PC-9 (cell line): ENCODE measurements around the gene SBNO2. TPM values are rescaled to one million over a fixed set of nuclear protein-coding genes. Genes with fewer than 3 reads are reported as not detected.
A peak's percentile ranks its signal among the peaks of the same experiment; 100 is the strongest.
"Not testable (repeated sequence)": the region's sequence is repeated elsewhere in the genome, so short reads cannot be mapped to it uniquely, and the experiment has no call there.

Experiments used
- BruUV-seq: library from RNA; stranded (reverse); fragments of 400-500 nt; replicated peaks from 2 replicates; lab custom pipeline; 2021; lab: Mats Ljungman, UMichigan
- CTCF ChIA-PET: fragments of 300-600 bp; sonication (Branson Sonifier 250); formaldehyde crosslinking; loops from one replicate; lab custom pipeline; 2022; ENCODE audit warnings: antibody characterized with exemption; lab: Charles Lee
- POLR2A ChIA-PET: fragments of 300-600 bp; sonication (Branson Sonifier 250); formaldehyde crosslinking; loops from one replicate; lab custom pipeline; 2022; ENCODE audit warnings: antibody characterized with exemption; ENCODE audit not compliant: unreplicated experiment; lab: Charles Lee
- DNase-seq, 2 experiments: peaks; one replicate each; pipeline versions ENCODE4 v3.0.0 to v3.0.0-alpha.2; 2015 to 2022; ENCODE audit warnings: mixed read lengths in 1 of 2
- H2AFZ ChIP-seq: fragments of 200-600 bp; sonication (generic); 2 replicates; pipeline ENCODE4 v1.8.1; 2017; ENCODE audit warnings: antibody characterized with exemption
- H3F3A ChIP-seq: fragments of 200-600 bp; sonication (generic); 2 replicates; pipeline ENCODE4 v1.8.1; 2017; ENCODE audit warnings: antibody characterized with exemption, mild to moderate bottlenecking, low read depth; ENCODE audit not compliant: insufficient read depth
- H3K27ac ChIP-seq: fragments of 200-600 bp; sonication (generic); 2 replicates; pipeline ENCODE4 v1.6.1; 2016; ENCODE audit warnings: mixed run types
- H3K27me3 ChIP-seq: fragments of 200-600 bp; sonication (generic); 2 replicates; pipeline ENCODE4 v1.6.1; 2016; ENCODE audit warnings: low read depth, mixed run types; ENCODE audit not compliant: insufficient read depth
- H3K36me3 ChIP-seq: fragments of 200-600 bp; sonication (generic); 2 replicates; pipeline ENCODE4 v1.6.1; 2016; ENCODE audit warnings: low read depth, mixed run types
- H3K4me1 ChIP-seq: fragments of 200-600 bp; sonication (generic); replicated peaks from 2 replicates; pipeline ENCODE4 v1.6.1; 2016; ENCODE audit warnings: mixed run types; ENCODE audit not compliant: insufficient read depth
- H3K4me2 ChIP-seq: fragments of 200-600 bp; sonication (generic); 2 replicates; pipeline ENCODE4 v1.6.1; 2017; ENCODE audit warnings: mixed run types
- H3K4me3 ChIP-seq: fragments of 200-600 bp; sonication (generic); 2 replicates; pipeline ENCODE4 v1.6.1; 2016; ENCODE audit warnings: mixed run types
- H3K79me2 ChIP-seq: fragments of 200-600 bp; sonication (generic); 2 replicates; pipeline ENCODE4 v1.6.1; 2017; ENCODE audit warnings: low read depth, mixed run types
- H3K9me2 ChIP-seq: fragments of 200-600 bp; sonication (generic); 2 replicates; pipeline ENCODE4 v1.8.1; 2017; ENCODE audit warnings: mild to moderate bottlenecking; ENCODE audit not compliant: insufficient read depth
- H3K9me3 ChIP-seq: fragments of 200-600 bp; sonication (generic); 2 replicates; pipeline ENCODE4 v1.8.1; 2016; ENCODE audit warnings: low read depth; ENCODE audit not compliant: insufficient read depth
- H4K20me1 ChIP-seq: fragments of 200-600 bp; sonication (generic); 2 replicates; pipeline ENCODE4 v1.8.1; 2017; ENCODE audit not compliant: insufficient read depth
- CTCF ChIP-seq: fragments of 200-600 bp; sonication (generic); conservative IDR thresholded peaks from 2 replicates; pipeline ENCODE4 v1.6.1; 2017; ENCODE audit warnings: mixed run types, antibody characterized with exemption, mild to moderate bottlenecking, moderate library complexity
- EZH2 ChIP-seq: fragments of 200-600 bp; sonication (generic); IDR thresholded peaks from 2 replicates; pipeline ENCODE4 v1.8.0; 2017; ENCODE audit warnings: antibody characterized with exemption, low read depth
- intact Hi-C: fragments of 100-400 bp; cut with micrococcal nuclease; formaldehyde crosslinking; loops from one replicate; pipeline ENCODE4 v1.10.0; 2022; ENCODE audit not compliant: unreplicated experiment
- total RNA-seq: library from RNA; stranded (reverse); gene quantifications from 2 replicates; pipeline ENCODE4 v1.2.3, GENCODE V29; 2021

Gene SBNO2
- total RNA-seq, 1 experiment from 2014 or later = 82.4 TPM

GRCh38 chr19:1130771-1131717 is 43.0 kb downstream of the SBNO2 start:
- ChIA-PET POLR2A (interaction anchor here (0.7 kb wide), 1 partner anchor 28 kb away, joined by 3 read pairs; no protein-coding TSS in a partner anchor), CTCF (no interaction called here)

GRCh38 chr19:1129535-1129934 is 44.5 kb downstream of the SBNO2 start:
- CTCF ChIA-PET = no interaction called here
- peaks cover 36% of the 10 kb centered on the region for H4K20me1 ChIP-seq

More at GRCh38 chr19:1130771-1131717, 43.0 kb downstream of the SBNO2 start:
- intact Hi-C loops = loop anchor here (5.0 kb wide), 1 partner anchor 34 kb away; the partner anchor contains the start of gene POLR2E
- Histone ChIP-seq H3K9me2 (no peaks in the 10 kb centered on the region), H3K4me1 (no peaks in the 10 kb centered on the region), H3K36me3 (no peaks in the 10 kb centered on the region), H3K4me3 (peak overlapping the region; percentile 56; the same call in 1 of the 2 replicates), H4K20me1 (peaks cover 37% of the 10 kb centered on the region), H3F3A (peaks cover 33% of the 10 kb centered on the region; the same call in 1 of the 2 replicates), H3K27ac (no peak overlapping the region), H3K27me3 (no peaks in the 10 kb centered on the region), H2AFZ (peak overlapping the region; percentile 75), H3K4me2 (peak overlapping the region; percentile 68), H3K9me3 (no peaks in the 10 kb centered on the region), H3K79me2 (peaks cover 26% of the 10 kb centered on the region)
- TF ChIP-seq CTCF (no peak), EZH2 (no peak)
- BruUV-seq = no TSS peak
- DNase-seq = no peak

GRCh38 chr19:1129084-1129483 is 45.0 kb downstream of the SBNO2 start:
- POLR2A ChIA-PET, intact Hi-C loops: not testable (repeated sequence)

More at GRCh38 chr19:1129535-1129934, 44.5 kb downstream of the SBNO2 start:
- POLR2A ChIA-PET = no interaction called here
- DNase-seq = no peak
- H3K4me3 ChIP-seq = no peak overlapping the region
- H3K4me2 ChIP-seq = no peak overlapping the region
- no peaks in the 10 kb centered on the region for H3K27me3 ChIP-seq
- intact Hi-C loops = no loop called here
- BruUV-seq = no TSS peak
- H3F3A ChIP-seq = peaks cover 40% of the 10 kb centered on the region; the same call in 1 of the 2 replicates
- H2AFZ ChIP-seq = no peak overlapping the region
- no peaks in the 10 kb centered on the region for H3K36me3 ChIP-seq
- H3K9me3 ChIP-seq = no peaks in the 10 kb centered on the region
- no peaks in the 10 kb centered on the region for H3K9me2 ChIP-seq
- TF ChIP-seq CTCF (no peak), EZH2 (no peak)
- H3K4me1 ChIP-seq = no peaks in the 10 kb centered on the region
- H3K27ac ChIP-seq = no peak overlapping the region
- peaks cover 15% of the 10 kb centered on the region for H3K79me2 ChIP-seq

More at GRCh38 chr19:1129084-1129483, 45.0 kb downstream of the SBNO2 start:
- H3K4me2 ChIP-seq, H2AFZ ChIP-seq, H3K4me1 ChIP-seq, CTCF ChIA-PET, H3K9me3 ChIP-seq, H3K36me3 ChIP-seq, H3K27me3 ChIP-seq, H3K4me3 ChIP-seq, H3K27ac ChIP-seq, DNase-seq, H3K9me2 ChIP-seq, BruUV-seq: not testable (repeated sequence)
- H4K20me1 ChIP-seq = peaks cover 35% of the 10 kb centered on the region
- H3K79me2 ChIP-seq = peaks cover 11% of the 10 kb centered on the region; the same call in 1 of the 2 replicates
- H3F3A ChIP-seq = peaks cover 41% of the 10 kb centered on the region; the same call in 1 of the 2 replicates
